GM12878 (cell line): ENCODE data around the gene GPRIN1. TPM values are rescaled to one million over a fixed set of nuclear protein-coding genes. Genes with fewer than 3 reads are reported as not detected.

Experiments used
- ESRRA ChIP-seq: IDR thresholded peaks from 2 replicates; pipeline ENCODE4 v1.6.1; 2012; ENCODE audit warnings: mild to moderate bottlenecking, low read length, improper control_type of control experiment
- ETV6 ChIP-seq, 2 experiments: fragments of 450-650 bp in 1 of 2; IDR thresholded peaks in 1 of 2; conservative IDR thresholded peaks in 1 of 2; 2 replicates each; pipeline ENCODE4 v1.6.1; 2014; ENCODE audit warnings: antibody characterized with exemption in 1 of 2, borderline replicate concordance in 1 of 2, low read depth in 1 of 2, mild to moderate bottlenecking in 1 of 2, moderate library complexity in 1 of 2
- HDAC2 ChIP-seq: fragments of 200-600 bp; sonication (generic); IDR thresholded peaks from 2 replicates; pipeline ENCODE4 v1.6.1; 2017
- MXI1 ChIP-seq: fragments of 150-350 bp; IDR thresholded peaks from 2 replicates; pipeline ENCODE4 v1.6.1; 2011; ENCODE audit warnings: low read depth, mild to moderate bottlenecking, inconsistent platforms, low read length, improper control_type of control experiment
- NBN ChIP-seq: fragments of 450-650 bp; IDR thresholded peaks from 2 replicates; pipeline ENCODE4 v1.6.1; 2016
- NR2C1 ChIP-seq: fragments of 450-650 bp; IDR thresholded peaks from 2 replicates; pipeline ENCODE4 v1.6.1; 2017; ENCODE audit warnings: antibody characterized with exemption, mild to moderate bottlenecking, moderate library complexity
- NR2C2 ChIP-seq: IDR thresholded peaks from 2 replicates; pipeline ENCODE4 v1.6.1; 2011; ENCODE audit warnings: borderline replicate concordance, low read depth; ENCODE audit not compliant: control insufficient read depth, insufficient read length
- NR2F1 ChIP-seq: fragments of 450-650 bp; conservative IDR thresholded peaks from 2 replicates; pipeline ENCODE4 v1.6.1; 2017; ENCODE audit warnings: mild to moderate bottlenecking
- NRF1 ChIP-seq: conservative IDR thresholded peaks from 2 replicates; pipeline ENCODE4 v1.6.1; 2011; ENCODE audit warnings: mild to moderate bottlenecking, low read depth, low read length, improper control_type of control experiment
- RUNX3 ChIP-seq: IDR thresholded peaks from 2 replicates; pipeline ENCODE4 v1.6.1; 2012; ENCODE audit warnings: low read length, inconsistent platforms
- ZNF217 ChIP-seq: fragments of 450-650 bp; IDR thresholded peaks from 2 replicates; pipeline ENCODE4 v1.6.1; 2017; ENCODE audit warnings: antibody characterized with exemption, mild to moderate bottlenecking
- polyA plus RNA-seq, 11 experiments: library from polyadenylated mRNA; depleted of rRNA in 4 of 11; unstranded in 6 of 11; stranded (reverse) in 5 of 11; fragments of >200 nt; fragmentation: Nextera tagmentation in 4 of 11; fragmentation: Illumina TruSeq in 1 of 11; extraction: Ambion mirVana in 4 of 11; extraction: Trizol in 1 of 11; gene quantifications; 1 replicate in 1 of 11; 2 replicates in 10 of 11; pipeline versions ENCODE4 v1.2.1 to v1.2.3, GENCODE V29; 2011 to 2016; ENCODE audit warnings: inconsistent platforms in 2 of 11, missing spikeins in 2 of 11, low read depth in 1 of 11
- total RNA-seq, 4 experiments: library from RNA; depleted of rRNA in 3 of 4; stranded (reverse); fragments of >200 nt in 3 of 4; fragmentation: Illumina TruSeq in 1 of 4; extraction: Trizol in 1 of 4; gene quantifications; 2 replicates each; pipeline versions ENCODE4 v1.2.1 to v1.2.3, GENCODE V29; 2013 to 2021
- TF ChIP-seq, protein P1 (sequence below): fragments of 450-650 bp; IDR thresholded peaks from 2 replicates; pipeline ENCODE4 v1.6.1; 2017; ENCODE audit warnings: antibody characterized with exemption, mild to moderate bottlenecking, moderate library complexity
- TF ChIP-seq, protein P2 (sequence below): fragments of 450-650 bp; IDR thresholded peaks from 2 replicates; pipeline ENCODE4 v1.6.1; 2017; ENCODE audit warnings: borderline replicate concordance
- TF ChIP-seq, protein P3 (sequence below): fragments of 450-650 bp; conservative IDR thresholded peaks from 2 replicates; pipeline ENCODE4 v1.6.1; 2017; ENCODE audit warnings: mild to moderate bottlenecking, moderate library complexity
- TF ChIP-seq, protein P4 (sequence below): IDR thresholded peaks from 2 replicates; pipeline ENCODE4 v1.6.1; 2012; ENCODE audit warnings: mild to moderate bottlenecking, low read depth, low read length

Gene GPRIN1
- total and polyA plus RNA-seq, 10 of the 15 experiments (the other 5 are each of a cell fraction or from before 2014, with no cell fraction given) = 0.52 to 16.3 (median 4.5) TPM

DNA sequence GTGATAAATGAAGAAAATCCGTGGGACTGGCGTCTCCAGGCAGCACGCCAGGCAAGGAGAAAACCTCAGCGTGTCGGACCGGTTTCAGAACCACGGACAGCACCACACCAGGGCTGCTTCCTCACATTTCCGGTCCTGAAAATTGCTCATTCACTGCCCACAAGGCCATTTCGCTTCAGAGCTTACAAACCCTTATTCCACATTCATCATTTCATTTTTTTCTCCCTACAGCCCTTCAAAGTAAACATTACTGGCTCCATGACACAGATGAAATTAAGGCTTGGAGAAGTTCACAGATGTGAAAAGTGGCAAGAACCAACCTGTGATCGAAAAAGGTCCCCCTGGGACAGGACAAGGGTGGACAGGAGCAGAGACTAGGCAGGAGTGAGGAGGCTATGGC lies 1.5 kb upstream of the GPRIN1 start (continued):
- TF ChIP-seq, protein P1, sequence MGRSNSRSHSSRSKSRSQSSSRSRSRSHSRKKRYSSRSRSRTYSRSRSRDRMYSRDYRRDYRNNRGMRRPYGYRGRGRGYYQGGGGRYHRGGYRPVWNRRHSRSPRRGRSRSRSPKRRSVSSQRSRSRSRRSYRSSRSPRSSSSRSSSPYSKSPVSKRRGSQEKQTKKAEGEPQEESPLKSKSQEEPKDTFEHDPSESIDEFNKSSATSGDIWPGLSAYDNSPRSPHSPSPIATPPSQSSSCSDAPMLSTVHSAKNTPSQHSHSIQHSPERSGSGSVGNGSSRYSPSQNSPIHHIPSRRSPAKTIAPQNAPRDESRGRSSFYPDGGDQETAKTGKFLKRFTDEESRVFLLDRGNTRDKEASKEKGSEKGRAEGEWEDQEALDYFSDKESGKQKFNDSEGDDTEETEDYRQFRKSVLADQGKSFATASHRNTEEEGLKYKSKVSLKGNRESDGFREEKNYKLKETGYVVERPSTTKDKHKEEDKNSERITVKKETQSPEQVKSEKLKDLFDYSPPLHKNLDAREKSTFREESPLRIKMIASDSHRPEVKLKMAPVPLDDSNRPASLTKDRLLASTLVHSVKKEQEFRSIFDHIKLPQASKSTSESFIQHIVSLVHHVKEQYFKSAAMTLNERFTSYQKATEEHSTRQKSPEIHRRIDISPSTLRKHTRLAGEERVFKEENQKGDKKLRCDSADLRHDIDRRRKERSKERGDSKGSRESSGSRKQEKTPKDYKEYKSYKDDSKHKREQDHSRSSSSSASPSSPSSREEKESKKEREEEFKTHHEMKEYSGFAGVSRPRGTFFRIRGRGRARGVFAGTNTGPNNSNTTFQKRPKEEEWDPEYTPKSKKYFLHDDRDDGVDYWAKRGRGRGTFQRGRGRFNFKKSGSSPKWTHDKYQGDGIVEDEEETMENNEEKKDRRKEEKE = no peak
- peak; percentile 55; the same call in 1 of the 2 replicates for TF ChIP-seq MXI1
- no peak for TF ChIP-seq NBN
- TF ChIP-seq, protein P2, sequence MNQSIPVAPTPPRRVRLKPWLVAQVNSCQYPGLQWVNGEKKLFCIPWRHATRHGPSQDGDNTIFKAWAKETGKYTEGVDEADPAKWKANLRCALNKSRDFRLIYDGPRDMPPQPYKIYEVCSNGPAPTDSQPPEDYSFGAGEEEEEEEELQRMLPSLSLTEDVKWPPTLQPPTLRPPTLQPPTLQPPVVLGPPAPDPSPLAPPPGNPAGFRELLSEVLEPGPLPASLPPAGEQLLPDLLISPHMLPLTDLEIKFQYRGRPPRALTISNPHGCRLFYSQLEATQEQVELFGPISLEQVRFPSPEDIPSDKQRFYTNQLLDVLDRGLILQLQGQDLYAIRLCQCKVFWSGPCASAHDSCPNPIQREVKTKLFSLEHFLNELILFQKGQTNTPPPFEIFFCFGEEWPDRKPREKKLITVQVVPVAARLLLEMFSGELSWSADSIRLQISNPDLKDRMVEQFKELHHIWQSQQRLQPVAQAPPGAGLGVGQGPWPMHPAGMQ = no peak
- TF ChIP-seq NR2C1 = no peak
- no peak for TF ChIP-seq HDAC2
- TF ChIP-seq RUNX3 = no peak
- TF ChIP-seq, protein P3, sequence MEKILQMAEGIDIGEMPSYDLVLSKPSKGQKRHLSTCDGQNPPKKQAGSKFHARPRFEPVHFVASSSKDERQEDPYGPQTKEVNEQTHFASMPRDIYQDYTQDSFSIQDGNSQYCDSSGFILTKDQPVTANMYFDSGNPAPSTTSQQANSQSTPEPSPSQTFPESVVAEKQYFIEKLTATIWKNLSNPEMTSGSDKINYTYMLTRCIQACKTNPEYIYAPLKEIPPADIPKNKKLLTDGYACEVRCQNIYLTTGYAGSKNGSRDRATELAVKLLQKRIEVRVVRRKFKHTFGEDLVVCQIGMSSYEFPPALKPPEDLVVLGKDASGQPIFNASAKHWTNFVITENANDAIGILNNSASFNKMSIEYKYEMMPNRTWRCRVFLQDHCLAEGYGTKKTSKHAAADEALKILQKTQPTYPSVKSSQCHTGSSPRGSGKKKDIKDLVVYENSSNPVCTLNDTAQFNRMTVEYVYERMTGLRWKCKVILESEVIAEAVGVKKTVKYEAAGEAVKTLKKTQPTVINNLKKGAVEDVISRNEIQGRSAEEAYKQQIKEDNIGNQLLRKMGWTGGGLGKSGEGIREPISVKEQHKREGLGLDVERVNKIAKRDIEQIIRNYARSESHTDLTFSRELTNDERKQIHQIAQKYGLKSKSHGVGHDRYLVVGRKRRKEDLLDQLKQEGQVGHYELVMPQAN = no peak
- TF ChIP-seq, protein P4, sequence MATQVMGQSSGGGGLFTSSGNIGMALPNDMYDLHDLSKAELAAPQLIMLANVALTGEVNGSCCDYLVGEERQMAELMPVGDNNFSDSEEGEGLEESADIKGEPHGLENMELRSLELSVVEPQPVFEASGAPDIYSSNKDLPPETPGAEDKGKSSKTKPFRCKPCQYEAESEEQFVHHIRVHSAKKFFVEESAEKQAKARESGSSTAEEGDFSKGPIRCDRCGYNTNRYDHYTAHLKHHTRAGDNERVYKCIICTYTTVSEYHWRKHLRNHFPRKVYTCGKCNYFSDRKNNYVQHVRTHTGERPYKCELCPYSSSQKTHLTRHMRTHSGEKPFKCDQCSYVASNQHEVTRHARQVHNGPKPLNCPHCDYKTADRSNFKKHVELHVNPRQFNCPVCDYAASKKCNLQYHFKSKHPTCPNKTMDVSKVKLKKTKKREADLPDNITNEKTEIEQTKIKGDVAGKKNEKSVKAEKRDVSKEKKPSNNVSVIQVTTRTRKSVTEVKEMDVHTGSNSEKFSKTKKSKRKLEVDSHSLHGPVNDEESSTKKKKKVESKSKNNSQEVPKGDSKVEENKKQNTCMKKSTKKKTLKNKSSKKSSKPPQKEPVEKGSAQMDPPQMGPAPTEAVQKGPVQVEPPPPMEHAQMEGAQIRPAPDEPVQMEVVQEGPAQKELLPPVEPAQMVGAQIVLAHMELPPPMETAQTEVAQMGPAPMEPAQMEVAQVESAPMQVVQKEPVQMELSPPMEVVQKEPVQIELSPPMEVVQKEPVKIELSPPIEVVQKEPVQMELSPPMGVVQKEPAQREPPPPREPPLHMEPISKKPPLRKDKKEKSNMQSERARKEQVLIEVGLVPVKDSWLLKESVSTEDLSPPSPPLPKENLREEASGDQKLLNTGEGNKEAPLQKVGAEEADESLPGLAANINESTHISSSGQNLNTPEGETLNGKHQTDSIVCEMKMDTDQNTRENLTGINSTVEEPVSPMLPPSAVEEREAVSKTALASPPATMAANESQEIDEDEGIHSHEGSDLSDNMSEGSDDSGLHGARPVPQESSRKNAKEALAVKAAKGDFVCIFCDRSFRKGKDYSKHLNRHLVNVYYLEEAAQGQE = peak; percentile 97
- no peak for TF ChIP-seq NR2F1
- TF ChIP-seq ETV6 (conservative IDR thresholded peaks at IDR 0.05 in 1 of 2, IDR thresholded peaks at IDR 0.05 in 1 of 2; ENCODE audit: borderline replicate concordance in 1 of 2, low read depth in 1 of 2) = peak in 1 of 2 experiments; percentile 46; a peak in 1 of 4 replicates
- no peak for TF ChIP-seq NRF1
- no peak for TF ChIP-seq ZNF217
- TF ChIP-seq NR2C2 = no peak
- no peak for TF ChIP-seq ESRRA
